ENCODE data around the gene NRXN3. TPM values are rescaled to one million over a fixed set of nuclear protein-coding genes. Genes with fewer than 3 reads are reported as not detected.
A peak's percentile ranks its signal among the peaks of the same experiment; 100 is the strongest.

The NRXN3 gene
- total RNA-seq, 1 donor, result 2.5 TPM

DNA sequence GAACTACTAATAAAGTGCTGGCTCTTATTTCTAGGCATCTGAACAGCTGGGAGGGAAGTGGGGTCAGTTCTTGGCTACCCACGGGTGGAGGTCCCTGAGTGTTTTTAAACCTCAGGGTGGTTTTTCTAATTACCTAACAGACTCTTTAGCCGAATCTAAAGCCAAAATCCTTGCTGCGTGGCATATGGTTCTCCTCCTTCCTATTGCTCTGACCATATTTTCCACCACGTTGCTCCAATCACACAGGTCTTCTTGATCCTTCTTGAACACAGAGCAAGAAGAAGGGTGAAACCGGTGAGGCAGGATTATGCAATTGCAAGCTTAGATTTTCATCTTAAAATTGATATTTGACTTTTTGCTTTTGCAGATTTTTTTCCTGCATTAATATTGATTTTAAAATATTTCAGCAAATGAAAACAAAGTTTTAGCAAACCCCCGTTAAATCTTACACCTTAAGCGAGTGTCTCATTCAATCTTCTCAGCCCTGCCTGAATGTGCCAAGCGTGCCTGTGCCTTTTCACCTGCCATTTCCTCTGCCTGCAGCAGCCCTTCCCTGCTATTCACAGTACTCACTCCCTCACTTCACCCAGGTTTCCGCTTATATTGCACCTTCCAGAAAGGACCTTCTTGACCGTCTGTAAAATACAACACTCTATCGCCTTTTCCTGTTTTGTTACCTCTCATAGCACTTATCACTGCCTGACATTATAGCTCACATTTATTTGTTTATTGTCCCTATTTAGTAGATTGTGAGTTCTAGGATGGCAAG is 1535.1 kb downstream of the NRXN3 start:
- H3K9me3 ChIP-seq (ENCODE audit: low read depth, low read length), result no peaks in the 10 kb centered on the region
- H3K36me3 ChIP-seq (ENCODE audit: insufficient read depth, low read length), result no peaks in the 10 kb centered on the region
- H3K4me1 ChIP-seq (ENCODE audit: insufficient read depth, low read length), result no peaks in the 10 kb centered on the region
- peak; percentile 63 for DNase-seq (ENCODE audit: insufficient read length, low spot score, missing footprints)
- H3K27me3 ChIP-seq (ENCODE audit: insufficient read depth, low read length), result no peaks in the 10 kb centered on the region
- TF ChIP-seq, protein P1, sequence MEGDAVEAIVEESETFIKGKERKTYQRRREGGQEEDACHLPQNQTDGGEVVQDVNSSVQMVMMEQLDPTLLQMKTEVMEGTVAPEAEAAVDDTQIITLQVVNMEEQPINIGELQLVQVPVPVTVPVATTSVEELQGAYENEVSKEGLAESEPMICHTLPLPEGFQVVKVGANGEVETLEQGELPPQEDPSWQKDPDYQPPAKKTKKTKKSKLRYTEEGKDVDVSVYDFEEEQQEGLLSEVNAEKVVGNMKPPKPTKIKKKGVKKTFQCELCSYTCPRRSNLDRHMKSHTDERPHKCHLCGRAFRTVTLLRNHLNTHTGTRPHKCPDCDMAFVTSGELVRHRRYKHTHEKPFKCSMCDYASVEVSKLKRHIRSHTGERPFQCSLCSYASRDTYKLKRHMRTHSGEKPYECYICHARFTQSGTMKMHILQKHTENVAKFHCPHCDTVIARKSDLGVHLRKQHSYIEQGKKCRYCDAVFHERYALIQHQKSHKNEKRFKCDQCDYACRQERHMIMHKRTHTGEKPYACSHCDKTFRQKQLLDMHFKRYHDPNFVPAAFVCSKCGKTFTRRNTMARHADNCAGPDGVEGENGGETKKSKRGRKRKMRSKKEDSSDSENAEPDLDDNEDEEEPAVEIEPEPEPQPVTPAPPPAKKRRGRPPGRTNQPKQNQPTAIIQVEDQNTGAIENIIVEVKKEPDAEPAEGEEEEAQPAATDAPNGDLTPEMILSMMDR (IDR thresholded peaks at IDR 0.05; ENCODE audit: extremely low read depth, low read depth, low read length), result no peak
- no peak overlapping the region for H3K4me2 ChIP-seq (ENCODE audit: insufficient read depth, low read length)
- H3K79me2 ChIP-seq (ENCODE audit: insufficient read depth, low read length), result no peaks in the 10 kb centered on the region
- H3K27ac ChIP-seq (ENCODE audit: low read depth, low read length), result no peak overlapping the region
- no peaks in the 10 kb centered on the region for H4K20me1 ChIP-seq (ENCODE audit: insufficient read depth, low read length)
- H3K4me3 ChIP-seq (ENCODE audit: insufficient read depth, low read length), result no peak overlapping the region
- no peak overlapping the region for H2AFZ ChIP-seq (ENCODE audit: low read length)

DNA sequence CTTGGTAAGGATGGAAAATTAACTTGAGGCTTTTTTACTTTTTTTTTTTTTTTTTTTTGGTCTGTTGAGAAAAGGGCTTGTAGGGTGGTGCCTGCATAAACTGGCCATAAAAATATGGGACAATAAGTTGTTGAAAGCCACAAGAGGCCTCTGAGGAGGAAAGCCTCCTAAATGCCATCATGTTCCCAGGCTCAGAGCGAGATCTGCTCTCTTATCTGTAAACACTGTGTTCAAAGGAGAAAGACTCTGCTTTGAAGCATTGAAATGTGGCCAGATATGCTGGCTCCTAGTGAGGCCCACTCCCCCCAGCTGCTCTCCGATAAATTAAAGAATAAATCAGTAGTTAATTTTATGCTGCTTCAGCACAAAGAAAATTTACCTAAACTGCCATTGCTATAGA is 1536.2 kb downstream of the NRXN3 start:
- no peak overlapping the region for H3K27ac ChIP-seq (ENCODE audit: low read depth, low read length)
- H3K4me1 ChIP-seq (ENCODE audit: insufficient read depth, low read length), result no peaks in the 10 kb centered on the region
- H4K20me1 ChIP-seq (ENCODE audit: insufficient read depth, low read length), result no peaks in the 10 kb centered on the region
- no peaks in the 10 kb centered on the region for H3K27me3 ChIP-seq (ENCODE audit: insufficient read depth, low read length)
- H2AFZ ChIP-seq (ENCODE audit: low read length), result no peak overlapping the region
- H3K36me3 ChIP-seq (ENCODE audit: insufficient read depth, low read length), result no peaks in the 10 kb centered on the region
- no peak overlapping the region for H3K4me2 ChIP-seq (ENCODE audit: insufficient read depth, low read length)
- H3K79me2 ChIP-seq (ENCODE audit: insufficient read depth, low read length), result no peaks in the 10 kb centered on the region
- TF ChIP-seq, protein P1 (IDR thresholded peaks at IDR 0.05; ENCODE audit: extremely low read depth, low read depth, low read length), result no peak
- no peak overlapping the region for H3K4me3 ChIP-seq (ENCODE audit: insufficient read depth, low read length)
- no peak for DNase-seq (ENCODE audit: insufficient read length, low spot score, missing footprints)
- no peaks in the 10 kb centered on the region for H3K9me3 ChIP-seq (ENCODE audit: low read depth, low read length)

DNA sequence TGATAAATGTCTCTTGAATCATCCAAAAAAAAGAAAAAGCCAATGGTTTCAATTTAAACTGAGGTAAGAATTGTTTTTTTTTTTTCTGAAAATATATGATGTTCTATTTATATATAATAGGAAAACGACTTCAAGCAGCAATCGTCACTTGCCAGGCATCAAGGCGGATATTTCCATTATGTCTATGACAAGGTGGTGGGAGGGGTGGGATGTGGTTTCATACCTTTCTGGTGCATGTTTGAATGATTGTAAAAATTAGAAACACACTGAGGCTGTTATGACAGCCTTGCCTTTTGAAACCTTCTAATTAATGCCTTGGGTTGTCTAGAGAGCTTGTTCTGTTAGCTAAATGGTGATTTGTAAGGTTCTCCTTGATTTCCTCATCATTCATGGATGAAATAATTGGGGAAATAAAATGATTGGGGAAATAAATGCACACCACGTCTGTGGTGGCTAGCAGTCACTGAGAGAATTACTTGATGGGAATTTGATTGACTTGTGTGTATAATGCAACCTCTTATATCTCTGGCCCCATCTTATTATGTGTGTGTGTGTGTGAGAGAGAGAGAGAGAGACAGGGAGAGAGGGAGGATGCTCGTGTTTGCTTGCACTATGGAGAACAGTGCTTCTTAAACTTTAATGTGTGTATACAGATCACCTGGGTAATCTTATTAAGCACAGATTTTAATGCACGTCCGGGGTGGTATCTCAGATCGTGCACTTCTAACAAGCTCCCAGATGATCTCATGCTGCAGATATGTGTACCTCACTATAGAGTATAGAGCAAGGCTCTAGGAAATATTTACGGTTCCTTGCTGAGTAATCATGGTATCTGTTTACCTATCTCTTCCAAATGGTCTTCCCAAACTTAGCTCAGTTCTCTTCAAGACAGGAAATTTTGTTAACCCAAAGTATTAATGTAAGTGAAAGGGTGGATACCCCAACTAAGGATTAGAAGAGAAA is 1538.5 kb downstream of the NRXN3 start:
- Histone ChIP-seq H4K20me1 (ENCODE audit: insufficient read depth, low read length) (no peaks in the 10 kb centered on the region), H3K4me3 (ENCODE audit: insufficient read depth, low read length) (no peak overlapping the region), H2AFZ (ENCODE audit: low read length) (no peak overlapping the region), H3K79me2 (ENCODE audit: insufficient read depth, low read length) (no peaks in the 10 kb centered on the region), H3K36me3 (ENCODE audit: insufficient read depth, low read length) (no peaks in the 10 kb centered on the region), H3K4me1 (ENCODE audit: insufficient read depth, low read length) (no peaks in the 10 kb centered on the region), H3K27ac (ENCODE audit: low read depth, low read length) (no peak overlapping the region), H3K4me2 (ENCODE audit: insufficient read depth, low read length) (no peak overlapping the region), H3K27me3 (ENCODE audit: insufficient read depth, low read length) (no peaks in the 10 kb centered on the region), H3K9me3 (ENCODE audit: low read depth, low read length) (no peaks in the 10 kb centered on the region)
- no peak for DNase-seq (ENCODE audit: insufficient read length, low spot score, missing footprints)
- TF ChIP-seq, protein P1 (IDR thresholded peaks at IDR 0.05; ENCODE audit: extremely low read depth, low read depth, low read length), result no peak

DNA sequence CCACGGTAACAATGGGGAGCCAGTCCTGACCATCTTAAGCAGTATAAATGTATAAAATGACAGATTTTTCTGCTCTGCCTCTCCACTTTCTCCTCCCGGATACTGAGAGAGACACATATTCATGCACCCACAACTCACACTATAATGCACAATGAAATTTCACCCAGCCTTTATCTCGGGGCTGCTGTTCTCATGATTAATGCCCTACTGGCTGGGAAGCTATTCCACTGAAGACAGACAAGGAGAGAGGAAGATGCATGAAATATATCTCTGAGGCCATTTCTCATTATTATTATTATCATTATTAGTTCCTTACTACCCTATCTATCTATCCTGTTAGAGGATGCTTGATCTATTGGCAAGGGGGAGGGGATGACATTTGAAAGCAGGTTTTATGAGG is 1539.4 kb downstream of the NRXN3 start:
- no peaks in the 10 kb centered on the region for H3K27me3 ChIP-seq (ENCODE audit: insufficient read depth, low read length)
- H3K27ac ChIP-seq (ENCODE audit: low read depth, low read length), result no peak overlapping the region
- H3K79me2 ChIP-seq (ENCODE audit: insufficient read depth, low read length), result no peaks in the 10 kb centered on the region
- H3K4me2 ChIP-seq (ENCODE audit: insufficient read depth, low read length), result no peak overlapping the region
- H2AFZ ChIP-seq (ENCODE audit: low read length), result no peak overlapping the region
- no peaks in the 10 kb centered on the region for H3K9me3 ChIP-seq (ENCODE audit: low read depth, low read length)
- H4K20me1 ChIP-seq (ENCODE audit: insufficient read depth, low read length), result no peaks in the 10 kb centered on the region
- TF ChIP-seq, protein P1 (IDR thresholded peaks at IDR 0.05; ENCODE audit: extremely low read depth, low read depth, low read length), result no peak
- H3K36me3 ChIP-seq (ENCODE audit: insufficient read depth, low read length), result no peaks in the 10 kb centered on the region
- no peaks in the 10 kb centered on the region for H3K4me1 ChIP-seq (ENCODE audit: insufficient read depth, low read length)
- DNase-seq (ENCODE audit: insufficient read length, low spot score, missing footprints), result no peak
- H3K4me3 ChIP-seq (ENCODE audit: insufficient read depth, low read length), result no peak overlapping the region

Data from osteoblast (primary cell).